NCI-H2107 treated with DMSO at 0.1 percent for 48 hours (cell line): ENCODE results near the gene DESI2.

Experiments used
- DNase-seq: peaks from one replicate; lab custom pipeline; 2025; ENCODE audit not compliant: unreplicated experiment; lab: John Stamatoyannopoulos, UW

The DESI2 gene

DNA sequence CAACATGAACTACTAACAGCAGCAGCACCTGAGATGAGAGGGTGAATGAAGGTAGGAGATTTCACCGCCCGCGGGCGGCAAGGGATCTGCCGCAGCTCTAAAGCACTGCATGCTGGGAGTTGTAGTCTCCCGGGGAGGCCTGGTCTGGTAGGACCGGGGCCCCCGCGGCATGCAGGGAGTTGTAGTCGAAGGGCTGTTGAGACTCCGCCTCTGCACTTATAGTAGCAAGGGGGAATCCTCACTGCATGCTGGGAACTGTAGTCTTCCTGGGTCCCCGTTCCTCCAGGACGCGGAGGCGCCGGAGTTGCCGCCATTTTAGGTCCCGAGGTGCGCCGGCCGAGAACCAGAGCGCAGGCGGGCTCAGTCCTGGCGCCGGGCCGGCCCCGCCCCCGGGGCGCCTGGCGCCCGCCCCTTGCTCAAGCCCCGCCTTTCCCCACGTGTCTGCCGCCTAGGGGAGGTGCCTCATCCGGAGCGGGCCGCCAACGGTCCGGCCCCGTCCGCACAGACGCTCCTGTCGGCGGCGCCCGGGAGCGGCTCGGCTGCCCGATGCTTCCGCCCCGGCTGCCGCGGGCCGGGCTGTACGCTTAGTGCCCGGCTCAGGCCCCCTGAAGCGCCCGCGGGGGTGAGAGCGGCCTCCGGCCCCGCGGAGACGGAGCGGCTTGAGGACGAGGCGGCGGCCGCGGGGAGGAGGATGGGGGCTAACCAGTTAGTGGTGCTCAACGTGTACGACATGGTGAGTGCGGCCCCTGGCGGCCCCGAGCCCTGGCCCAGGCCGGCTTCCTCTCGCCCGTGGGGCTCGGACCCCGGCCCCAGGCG lies at the start of gene DESI2:
Gene DESI2 (plus strand): TSS at position 504 of the 816 bp plus-strand sequence. CDS start 188 bp downstream, at position 692.
- peak; percentile 99 for DNase-seq

DNA sequence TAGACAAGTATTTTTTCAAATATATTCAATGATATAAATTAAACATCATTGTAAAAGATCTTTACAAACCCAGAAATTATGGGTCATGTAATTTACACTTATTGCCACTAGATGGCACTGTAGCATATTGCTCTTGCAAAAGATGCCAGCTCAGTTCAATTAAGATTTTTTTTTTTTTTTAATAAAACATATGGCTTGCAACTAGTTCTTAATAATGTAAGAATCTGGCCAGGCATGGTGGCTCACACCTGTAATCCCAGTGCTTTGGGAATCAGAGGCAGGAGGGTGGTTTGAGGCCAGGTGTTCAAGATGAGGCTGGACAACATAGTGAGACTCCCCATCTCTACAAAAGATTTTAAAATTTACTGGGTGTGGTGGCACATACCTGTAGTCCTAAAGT lies 49.4 kb upstream of the DESI2 start:
- peak; percentile 42 for DNase-seq

GRCh38 chr1:244605835-244606370 lies 47.0 kb upstream of the DESI2 start:
- DNase-seq, result no peak

DNA sequence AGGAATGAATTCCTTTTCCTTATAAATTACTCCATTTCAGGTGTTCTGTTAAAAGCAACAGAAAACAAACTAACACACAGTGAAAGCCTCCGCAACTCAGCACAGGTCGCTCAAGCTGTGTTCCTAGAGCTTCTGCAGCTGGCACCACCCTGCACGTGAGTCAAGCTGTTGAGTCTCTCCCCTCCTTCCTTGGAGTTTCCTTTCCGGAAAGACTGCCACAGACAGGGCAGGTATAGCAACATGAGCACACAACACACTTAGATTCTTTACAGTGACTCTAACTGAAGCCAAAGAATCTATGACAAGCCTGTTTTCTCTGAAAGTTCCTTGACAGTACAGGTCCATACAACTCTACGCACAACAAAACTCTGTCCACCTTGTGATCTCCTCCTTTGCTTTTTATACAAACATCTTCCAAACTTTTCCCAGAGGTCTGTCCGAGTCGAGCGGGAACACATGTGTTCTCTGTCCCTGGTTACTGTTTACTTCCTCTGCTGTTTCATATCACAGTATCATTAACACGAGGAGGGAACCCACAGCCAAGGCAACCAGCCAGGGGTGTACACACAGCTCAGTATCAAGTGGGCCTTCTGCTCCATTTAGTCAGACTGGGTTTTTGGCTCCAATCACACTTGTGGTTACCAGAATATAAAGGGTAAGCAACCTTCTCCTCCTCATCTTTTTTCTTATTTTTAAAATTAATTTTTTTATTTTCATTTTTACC lies 38.7 kb upstream of the DESI2 start:
- DNase-seq, result no peak

DNA sequence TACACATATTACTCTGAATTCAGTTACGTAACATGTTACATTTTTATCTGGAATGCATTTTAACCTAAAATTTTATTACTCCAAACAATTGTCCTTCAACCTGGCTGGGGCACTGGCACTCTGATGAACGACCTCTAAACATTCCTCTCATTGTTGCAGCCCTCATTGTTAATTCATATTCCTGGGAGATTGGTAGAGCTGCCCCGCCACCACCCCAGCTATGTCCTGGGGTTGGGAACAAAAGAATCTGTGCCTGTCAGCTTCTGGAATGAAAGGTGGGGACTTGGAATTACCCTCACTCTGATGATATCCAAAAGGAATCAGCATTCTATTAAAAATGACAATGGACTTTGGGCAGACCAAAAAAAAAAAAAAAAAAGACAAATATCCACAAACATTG lies 38.0 kb upstream of the DESI2 start:
- DNase-seq, result no peak

- DNase-seq, result no peak
These were observed 37.6 kb upstream of the DESI2 start for GRCh38 chr1:244615301-244615700.

DNA sequence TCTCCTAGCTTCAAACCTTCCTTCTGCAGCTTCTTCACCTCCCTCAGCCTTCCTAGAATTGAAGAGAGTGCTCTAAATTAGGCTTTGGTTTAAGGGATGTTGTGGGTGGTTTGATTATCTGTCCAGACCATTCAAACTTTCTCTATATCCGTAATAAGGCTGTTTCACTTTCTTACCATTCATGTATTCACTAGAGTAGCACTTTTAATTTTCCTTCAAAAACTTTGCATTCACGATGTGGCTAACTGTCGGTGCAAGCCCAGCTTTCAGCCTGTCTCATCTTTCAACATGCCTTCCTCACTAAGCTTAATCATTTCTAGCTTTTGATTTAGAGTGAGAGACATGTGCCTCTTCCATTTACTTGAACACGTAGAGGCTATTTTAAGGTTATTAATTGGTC lies 26.2 kb upstream of the DESI2 start:
- DNase-seq, result no peak

- no peak for DNase-seq
These were observed 24.1 kb upstream of the DESI2 start for GRCh38 chr1:244628789-244629188.

DNA sequence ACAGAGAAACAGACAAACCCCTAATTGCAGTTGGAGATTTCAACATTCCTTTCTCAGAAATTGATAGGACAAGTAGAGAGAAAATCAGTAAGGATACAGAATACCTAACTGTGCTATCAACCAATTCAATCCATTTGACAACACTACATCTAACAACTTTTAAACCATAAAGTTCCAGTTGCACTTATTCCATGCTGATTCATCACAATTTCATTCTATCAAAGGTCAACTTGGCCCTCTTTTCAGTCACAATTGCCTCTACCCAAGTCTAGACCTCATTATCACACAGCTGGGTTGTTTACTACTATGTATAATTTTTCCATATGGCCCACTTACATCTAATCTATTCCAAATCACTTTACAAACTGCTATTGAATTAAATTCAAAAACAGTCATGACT lies 19.8 kb upstream of the DESI2 start:
- no peak for DNase-seq

DNA sequence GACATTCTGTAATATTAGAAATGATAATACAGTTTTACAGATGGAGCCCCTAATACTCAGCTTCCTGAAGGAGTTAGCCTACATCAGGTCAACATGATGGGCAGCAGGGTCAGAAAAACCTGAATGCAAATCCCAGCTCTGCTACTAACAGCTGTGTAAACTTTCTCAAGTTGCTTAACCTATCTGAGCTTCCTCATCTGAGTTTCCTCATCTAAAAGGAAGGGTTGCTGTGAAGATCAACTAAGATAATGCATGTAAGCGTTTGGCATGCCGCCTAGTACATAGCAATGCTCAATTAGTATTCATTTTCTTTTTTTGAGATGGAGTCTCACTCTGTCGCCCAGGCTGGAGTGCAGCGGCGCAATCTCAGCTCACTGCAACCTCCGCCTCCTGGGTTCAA lies 18.4 kb upstream of the DESI2 start:
- no peak for DNase-seq

DNA sequence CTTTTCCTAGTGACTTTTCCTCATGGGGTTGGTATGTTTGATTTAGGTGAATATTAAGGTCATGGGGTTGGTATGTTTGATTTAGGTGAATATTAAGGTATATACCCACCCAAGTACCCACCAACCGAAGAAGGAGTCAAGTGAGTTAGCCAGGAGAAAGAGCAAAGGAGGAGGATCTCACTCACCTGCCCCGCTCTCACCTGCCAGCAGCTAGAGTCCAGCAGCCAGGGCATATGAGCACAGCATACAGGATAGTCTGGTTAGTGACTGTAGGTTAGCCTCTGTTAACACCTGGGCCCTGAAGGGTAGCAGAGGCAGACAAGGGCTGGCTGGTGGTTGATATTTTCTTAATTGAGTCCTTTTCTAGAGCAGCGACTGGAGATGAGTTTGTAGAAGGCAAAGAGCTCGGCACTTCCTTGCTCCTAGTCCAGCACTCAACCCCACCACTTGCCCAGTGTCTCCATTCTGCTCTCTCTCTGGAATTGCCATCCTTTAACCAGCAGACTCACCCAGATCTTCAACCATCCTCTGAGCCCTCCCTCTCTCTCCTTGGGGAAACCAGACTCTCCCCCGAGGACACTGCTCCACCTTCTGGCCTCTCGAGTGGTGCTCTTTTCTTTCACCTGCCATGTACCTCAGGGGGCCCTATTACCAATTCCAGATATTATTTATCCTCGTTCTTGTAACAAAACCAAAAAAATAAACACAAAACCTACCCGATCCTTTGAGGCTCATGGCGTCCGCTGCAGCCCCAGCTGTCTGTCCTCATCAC lies 16.3 kb upstream of the DESI2 start:
- DNase-seq, result no peak

- DNase-seq, result no peak
These were observed 13.4 kb upstream of the DESI2 start for GRCh38 chr1:244639561-244639960.

DNA sequence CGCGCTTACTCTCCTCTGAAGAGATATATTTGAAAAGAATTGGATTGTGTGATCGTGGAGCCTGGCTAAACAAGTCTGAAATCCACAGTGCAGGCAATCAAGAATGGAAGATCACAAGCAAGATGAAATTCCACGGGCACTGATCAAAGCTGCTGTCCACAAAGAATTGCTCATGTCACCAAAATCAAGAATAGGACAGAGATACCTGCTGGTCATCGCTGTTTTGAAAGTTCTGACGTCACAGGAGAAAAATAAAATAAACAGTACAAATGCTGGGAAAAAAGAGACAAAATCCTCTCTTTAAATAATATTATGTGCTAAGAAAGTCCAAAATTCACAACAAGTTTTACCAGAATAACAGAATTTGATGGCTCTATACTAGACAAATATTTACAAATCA lies 12.0 kb upstream of the DESI2 start:
- no peak for DNase-seq

DNA sequence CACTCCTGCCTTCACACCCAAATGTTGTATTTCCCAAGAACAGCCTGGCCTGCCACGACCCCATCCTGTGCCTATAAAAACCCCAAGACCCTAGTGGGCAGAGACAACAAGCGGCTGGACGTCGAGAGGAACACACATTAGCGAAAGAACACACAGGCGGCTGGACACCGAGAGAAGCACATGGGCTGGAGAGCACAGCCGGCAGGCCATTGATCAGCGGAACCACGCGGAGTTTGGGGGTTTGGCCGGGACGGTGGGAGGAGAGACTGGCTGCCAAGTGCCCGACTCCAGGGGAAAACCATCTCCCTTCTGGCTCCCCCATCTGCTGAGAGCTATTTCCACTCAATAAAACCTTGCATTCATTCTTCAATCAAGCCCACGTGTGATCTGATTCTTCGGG lies 10.4 kb upstream of the DESI2 start:
- no peak for DNase-seq

DNA sequence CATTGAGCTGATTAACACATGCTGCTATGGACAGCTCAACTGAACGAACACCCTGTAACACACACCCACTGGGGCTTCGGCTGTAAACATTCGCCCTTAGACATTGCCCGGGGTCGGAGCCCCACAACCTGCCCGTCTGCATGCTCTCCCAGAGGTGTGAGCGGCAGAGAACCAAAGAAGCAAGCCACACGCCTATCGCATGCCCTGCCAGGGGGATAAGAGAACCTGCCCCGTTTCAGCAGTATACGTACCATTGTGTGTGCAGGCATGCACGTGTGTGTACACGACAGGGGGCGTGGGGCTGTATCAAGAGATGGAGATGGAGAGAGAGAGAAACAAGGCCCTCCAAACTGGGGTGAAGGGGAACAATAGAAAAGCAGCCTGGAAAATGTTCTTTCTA lies 9.9 kb upstream of the DESI2 start:
- DNase-seq, result no peak

- DNase-seq, result no peak
These were observed 7.5 kb upstream of the DESI2 start for GRCh38 chr1:244645414-244645813.

DNA sequence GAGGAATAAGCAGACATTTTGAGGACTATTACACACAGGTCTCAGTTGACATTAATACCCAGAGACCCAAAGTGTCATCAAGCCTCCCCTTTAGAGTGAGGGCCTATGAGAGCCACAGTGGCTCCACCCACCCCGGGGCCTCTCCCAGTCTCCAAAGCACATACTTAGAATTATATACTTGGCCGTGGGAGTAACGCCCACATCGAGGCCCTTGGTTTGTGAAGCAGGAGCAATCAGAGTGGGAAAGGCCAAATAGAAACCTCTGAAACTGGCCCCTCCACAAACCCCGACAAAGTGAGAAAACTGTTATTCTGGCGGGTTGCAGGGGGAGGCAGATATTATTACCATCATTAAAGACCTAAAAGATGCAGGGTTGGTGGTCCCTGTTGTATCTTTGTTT lies 7.0 kb upstream of the DESI2 start:
- no peak for DNase-seq

DNA sequence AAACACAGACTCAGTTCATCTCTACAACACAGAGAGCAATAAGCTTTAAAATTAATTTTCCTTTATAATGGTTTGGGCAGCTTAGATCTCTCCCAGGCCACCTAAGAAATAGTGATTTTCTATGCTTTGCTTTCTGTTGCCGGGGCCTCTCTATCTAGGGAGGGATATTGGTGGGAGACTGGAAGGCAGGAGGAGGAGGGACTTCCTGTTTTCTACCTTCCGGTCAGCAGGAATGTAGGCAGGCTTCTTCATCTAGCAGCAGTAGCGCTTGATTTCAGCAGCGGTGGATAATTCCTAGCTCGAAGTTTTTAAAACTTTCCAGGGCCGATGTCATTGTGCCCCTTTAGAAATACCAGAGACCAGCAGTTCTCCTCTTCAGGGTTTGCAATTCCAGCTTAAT lies 5.1 kb upstream of the DESI2 start:
- no peak for DNase-seq

GRCh38 chr1:244651956-244652622 lies 837 bp upstream of the DESI2 start:
- no peak for DNase-seq

DNA sequence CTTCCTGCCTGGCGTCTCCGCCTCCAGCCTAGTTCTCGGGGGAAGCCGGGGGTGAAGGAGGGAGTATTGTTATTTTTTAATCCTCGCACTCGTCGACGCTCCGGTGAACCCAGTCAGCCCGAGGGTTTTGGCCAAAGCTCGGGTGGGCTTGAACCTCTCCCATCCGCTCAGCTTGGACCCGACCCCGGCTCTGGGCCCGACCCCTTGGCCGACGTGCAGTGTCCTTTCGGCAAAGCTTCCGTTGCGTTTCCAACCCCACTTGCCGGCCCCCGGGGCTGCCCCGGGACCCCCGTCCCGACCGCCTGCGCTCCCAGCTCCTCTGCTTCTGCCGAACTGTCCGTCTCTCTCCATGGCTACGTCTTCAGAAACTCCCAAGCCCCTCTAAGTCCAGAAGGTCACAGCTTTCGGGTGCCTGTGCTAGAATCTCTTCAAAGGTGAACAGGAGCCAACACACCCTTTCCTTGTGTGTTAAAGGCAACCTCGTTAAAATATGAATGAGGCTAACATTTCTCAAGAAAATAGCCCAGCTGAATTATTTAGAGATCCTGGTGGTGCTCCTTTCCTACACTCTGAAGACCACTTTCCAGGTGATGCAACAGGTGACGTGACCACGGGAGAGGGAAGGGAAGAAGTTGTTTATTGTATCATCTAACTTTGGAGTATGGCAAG lies 647 bp downstream of the DESI2 start:
- DNase-seq, result no peak
